WTC11 (cell line): Measurements from ENCODE around the gene COL26A1.

Source experiments
- ELF4 ChIP-seq: sonication (generic); formaldehyde crosslinking; IDR thresholded peaks from 2 replicates; pipeline ENCODE4 v1.8.1; 2022; ENCODE audit warnings: low read depth, mild to moderate bottlenecking, moderate library complexity, missing genetic modification reagents
- ETV6 ChIP-seq: sonication (generic); formaldehyde crosslinking; IDR thresholded peaks from 2 replicates; pipeline ENCODE4 v1.8.1; 2022; ENCODE audit warnings: mild to moderate bottlenecking, missing genetic modification reagents
- MLX ChIP-seq: sonication (generic); formaldehyde crosslinking; IDR thresholded peaks from 2 replicates; pipeline ENCODE4 v1.8.1; 2023; ENCODE audit warnings: mild to moderate bottlenecking, missing genetic modification reagents, moderate library complexity
- SP1 ChIP-seq: sonication (generic); formaldehyde crosslinking; conservative IDR thresholded peaks from 2 replicates; pipeline ENCODE4 v1.8.1; 2022; ENCODE audit warnings: missing genetic modification reagents
- ZNF263 ChIP-seq: sonication (generic); formaldehyde crosslinking; IDR thresholded peaks from 2 replicates; pipeline ENCODE4 v1.8.1; 2022; ENCODE audit warnings: low read depth, mild to moderate bottlenecking, moderate library complexity, missing genetic modification reagents
- ZNF317 ChIP-seq: sonication (generic); formaldehyde crosslinking; IDR thresholded peaks from 2 replicates; pipeline ENCODE4 v1.8.1; 2023; ENCODE audit warnings: low read depth, mild to moderate bottlenecking, moderate library complexity, missing genetic modification reagents, borderline replicate concordance
- TF ChIP-seq, protein P1 (sequence below): fragments of 200-600 bp; IDR thresholded peaks from 2 replicates; pipeline ENCODE4 v1.8.0; 2022; ENCODE audit warnings: antibody characterized with exemption

DNA sequence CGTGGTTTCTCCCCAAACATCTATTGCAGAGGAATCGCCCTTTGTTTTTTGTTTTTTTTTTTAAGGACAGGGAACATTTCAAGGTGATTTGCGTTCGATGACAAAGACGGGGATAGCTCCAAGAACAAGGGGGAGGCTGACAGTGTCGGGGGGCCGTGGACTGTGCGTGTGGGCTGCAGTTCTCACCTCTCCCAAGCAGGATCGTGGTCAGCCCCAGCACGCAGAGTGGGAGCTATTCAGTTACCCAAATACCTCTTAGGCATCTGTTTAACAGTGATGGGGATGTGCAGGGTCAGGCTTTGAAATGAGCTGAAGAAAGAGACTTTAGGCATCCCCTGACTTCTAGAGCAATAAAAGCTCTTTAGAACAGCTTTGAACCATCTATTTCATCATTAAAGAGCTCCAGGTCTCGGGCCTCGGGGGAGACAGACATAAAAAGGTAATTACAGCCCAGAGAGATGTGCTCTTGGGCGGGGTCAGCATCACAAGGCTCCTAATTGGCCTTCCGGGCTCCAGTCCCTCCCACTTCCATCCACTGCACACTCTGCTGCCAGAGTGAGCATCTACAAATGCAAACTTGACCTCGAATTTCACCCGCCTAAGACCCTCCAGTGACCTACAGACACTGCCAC lies 169.2 kb downstream of the COL26A1 start:
- TF ChIP-seq ELF4 (CRISPR knock-in tag) (no peak), ETV6 (CRISPR knock-in tag) (no peak), ZNF263 (CRISPR knock-in tag) (no peak), MLX (CRISPR knock-in tag) (no peak), ZNF317 (CRISPR knock-in tag) (no peak), SP1 (no peak)
- TF ChIP-seq, protein P1, sequence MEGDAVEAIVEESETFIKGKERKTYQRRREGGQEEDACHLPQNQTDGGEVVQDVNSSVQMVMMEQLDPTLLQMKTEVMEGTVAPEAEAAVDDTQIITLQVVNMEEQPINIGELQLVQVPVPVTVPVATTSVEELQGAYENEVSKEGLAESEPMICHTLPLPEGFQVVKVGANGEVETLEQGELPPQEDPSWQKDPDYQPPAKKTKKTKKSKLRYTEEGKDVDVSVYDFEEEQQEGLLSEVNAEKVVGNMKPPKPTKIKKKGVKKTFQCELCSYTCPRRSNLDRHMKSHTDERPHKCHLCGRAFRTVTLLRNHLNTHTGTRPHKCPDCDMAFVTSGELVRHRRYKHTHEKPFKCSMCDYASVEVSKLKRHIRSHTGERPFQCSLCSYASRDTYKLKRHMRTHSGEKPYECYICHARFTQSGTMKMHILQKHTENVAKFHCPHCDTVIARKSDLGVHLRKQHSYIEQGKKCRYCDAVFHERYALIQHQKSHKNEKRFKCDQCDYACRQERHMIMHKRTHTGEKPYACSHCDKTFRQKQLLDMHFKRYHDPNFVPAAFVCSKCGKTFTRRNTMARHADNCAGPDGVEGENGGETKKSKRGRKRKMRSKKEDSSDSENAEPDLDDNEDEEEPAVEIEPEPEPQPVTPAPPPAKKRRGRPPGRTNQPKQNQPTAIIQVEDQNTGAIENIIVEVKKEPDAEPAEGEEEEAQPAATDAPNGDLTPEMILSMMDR = no peak
